Skin of body (tissue), 2 donors: ENCODE measurements around the gene MGLL. TPM values are rescaled to one million over a fixed set of nuclear protein-coding genes. Genes with fewer than 3 reads are reported as not detected.
A peak's percentile ranks its signal among the peaks of the same experiment; 100 is the strongest.

ENCODE experiments used
- DNase-seq: peaks from one replicate; lab custom pipeline; 2025; lab: John Stamatoyannopoulos, UW
- total RNA-seq: library from RNA; depleted of rRNA; stranded (reverse); fragments of >200 nt; gene quantifications from one replicate; pipeline ENCODE4 v1.2.3, GENCODE V29; 2014

MGLL gene
- total RNA-seq, result 32.7 TPM

GRCh38 chr3:127822041-127822681, at the start of gene MGLL:
MGLL (minus strand) TSS chr3:127822515; CDS start chr3:127822318, 197 bp downstream.
- peak; percentile 62 for DNase-seq

- no peak for DNase-seq
Measured at GRCh38 chr3:127870156-127870555, 47.8 kb upstream of the MGLL start.

GRCh38 chr3:127867986-127868385, 45.7 kb upstream of the MGLL start:
- DNase-seq, result no peak

DNA sequence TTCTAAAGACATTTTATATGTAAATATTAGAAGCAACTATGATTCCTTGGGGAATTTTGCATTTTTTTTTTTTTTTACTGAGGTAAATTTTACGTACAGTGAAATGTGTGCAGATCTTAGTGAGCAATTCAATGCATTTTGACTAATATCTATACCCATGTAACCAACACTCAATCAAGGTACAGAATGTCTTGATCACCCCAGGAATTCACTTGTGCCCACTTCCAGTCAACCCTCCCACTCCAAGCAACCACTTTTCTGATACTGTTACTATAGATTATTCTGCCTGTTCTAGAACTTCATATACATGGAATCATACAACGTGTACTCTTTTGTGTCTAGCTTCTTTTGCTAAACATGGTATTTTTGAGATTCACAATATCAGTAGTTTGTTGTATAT, 45.1 kb upstream of the MGLL start:
- DNase-seq, result no peak

DNA sequence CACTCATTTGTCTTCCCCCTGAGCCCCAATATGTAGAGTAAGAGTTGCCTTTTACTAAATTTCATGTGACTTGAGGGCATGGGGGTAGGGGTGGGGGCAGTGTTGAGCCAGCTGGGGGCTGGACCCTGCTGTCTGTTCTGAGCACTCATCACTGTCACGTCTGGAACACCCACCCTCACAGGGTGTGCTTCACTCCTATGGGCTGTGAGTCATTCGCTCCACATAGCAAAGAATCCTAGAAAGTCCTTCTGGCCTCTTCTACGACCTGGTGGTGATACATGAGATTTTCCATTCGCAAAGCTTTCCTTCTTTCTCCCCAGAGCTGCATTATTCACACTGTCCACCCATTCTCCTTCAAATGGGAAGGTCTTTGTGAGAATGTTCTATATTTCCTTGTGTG, 43.6 kb upstream of the MGLL start:
- DNase-seq, result no peak

DNA sequence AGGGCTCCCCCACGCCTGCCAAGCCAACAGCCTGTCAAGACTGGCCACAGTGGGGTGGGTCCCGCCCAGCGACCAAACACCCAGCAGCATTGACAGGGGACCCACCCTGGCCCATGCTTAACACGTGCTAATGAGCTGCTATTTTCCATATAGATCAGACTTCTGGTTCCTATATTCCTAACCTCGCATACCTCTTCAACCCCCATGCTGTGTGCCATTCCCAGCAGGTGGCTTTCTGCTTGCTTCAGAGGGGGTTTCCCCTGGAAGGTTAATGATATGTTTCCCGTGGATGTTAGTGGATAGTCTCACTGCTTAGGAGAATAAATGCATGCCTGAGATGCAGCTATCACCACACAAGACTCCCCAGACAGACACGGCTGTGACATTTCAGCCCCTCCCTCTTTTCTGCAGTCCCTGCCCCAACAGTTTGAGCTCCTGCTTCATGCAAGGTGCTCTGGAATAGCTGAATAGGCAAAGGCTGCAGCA, 37.9 kb upstream of the MGLL start:
- no peak for DNase-seq

- no peak for DNase-seq
Measured at GRCh38 chr3:127859730-127860129, 37.4 kb upstream of the MGLL start.

DNA sequence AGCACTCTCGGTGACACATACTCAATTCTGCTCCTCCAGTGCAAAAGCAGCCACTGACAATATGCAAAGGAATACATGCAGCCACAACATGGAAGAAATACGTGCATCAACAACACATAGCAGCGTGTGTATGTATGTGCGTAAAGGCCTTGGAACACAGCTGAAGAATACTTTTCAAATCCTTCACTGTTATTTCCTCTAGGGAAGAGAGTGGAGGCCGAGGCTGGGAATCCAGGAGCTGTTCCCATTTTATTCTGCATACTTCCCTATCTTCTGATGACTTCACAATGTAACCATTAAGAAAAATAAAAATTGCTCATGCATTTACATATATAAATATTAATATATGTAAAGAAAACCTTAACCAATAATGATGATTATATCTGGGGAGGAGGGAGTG, 36.6 kb upstream of the MGLL start:
- no peak for DNase-seq

GRCh38 chr3:127858521-127858920, 36.2 kb upstream of the MGLL start:
- DNase-seq, result no peak

- no peak for DNase-seq
Measured at GRCh38 chr3:127857333-127857732, 35.0 kb upstream of the MGLL start.

- DNase-seq, result no peak
Measured at GRCh38 chr3:127856801-127857200, 34.5 kb upstream of the MGLL start.

GRCh38 chr3:127855246-127855645, 32.9 kb upstream of the MGLL start:
- DNase-seq, result no peak

- DNase-seq, result no peak
Measured at GRCh38 chr3:127853681-127854080, 31.4 kb upstream of the MGLL start.

DNA sequence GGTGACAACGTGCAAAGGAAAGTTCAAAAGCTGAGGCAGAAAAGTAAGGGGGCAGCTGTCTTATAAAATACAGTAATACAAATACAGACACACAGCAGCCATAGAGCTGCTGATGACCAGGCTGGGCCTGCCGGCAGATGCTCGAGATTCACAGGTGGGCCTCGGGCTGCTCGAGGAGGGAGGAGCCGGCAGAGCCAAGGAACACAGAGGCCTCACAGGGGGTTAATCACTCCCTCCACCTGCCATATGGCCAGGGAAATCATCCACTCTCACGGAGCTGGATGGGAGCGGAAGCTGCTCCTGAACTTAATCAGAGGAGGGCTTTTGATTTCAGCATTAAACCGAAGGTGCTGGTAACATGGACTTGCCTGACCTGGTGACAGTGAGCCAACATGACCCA, 29.6 kb upstream of the MGLL start:
- DNase-seq, result no peak

DNA sequence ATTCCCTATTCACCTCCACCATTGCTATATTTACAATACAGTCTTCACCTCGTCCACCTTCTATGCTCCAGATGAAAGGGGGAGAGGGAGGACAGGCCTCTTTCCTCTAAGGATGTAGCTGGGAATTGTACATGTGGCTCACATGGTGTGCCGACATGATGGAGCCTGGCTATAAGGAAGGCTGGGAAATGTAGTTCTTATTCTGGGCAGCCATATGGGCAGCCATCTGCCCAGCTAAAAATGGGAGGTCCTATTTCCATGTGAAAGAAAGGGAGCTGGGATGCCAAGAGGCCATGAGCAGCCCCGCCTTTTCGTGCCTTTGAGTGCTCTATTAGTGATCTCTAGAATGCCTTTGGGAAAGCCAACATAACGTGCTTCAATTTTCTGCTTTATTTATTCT, 27.1 kb upstream of the MGLL start:
- no peak for DNase-seq

- peak; percentile 38 for DNase-seq
Measured at GRCh38 chr3:127848131-127849129, 26.1 kb upstream of the MGLL start.

DNA sequence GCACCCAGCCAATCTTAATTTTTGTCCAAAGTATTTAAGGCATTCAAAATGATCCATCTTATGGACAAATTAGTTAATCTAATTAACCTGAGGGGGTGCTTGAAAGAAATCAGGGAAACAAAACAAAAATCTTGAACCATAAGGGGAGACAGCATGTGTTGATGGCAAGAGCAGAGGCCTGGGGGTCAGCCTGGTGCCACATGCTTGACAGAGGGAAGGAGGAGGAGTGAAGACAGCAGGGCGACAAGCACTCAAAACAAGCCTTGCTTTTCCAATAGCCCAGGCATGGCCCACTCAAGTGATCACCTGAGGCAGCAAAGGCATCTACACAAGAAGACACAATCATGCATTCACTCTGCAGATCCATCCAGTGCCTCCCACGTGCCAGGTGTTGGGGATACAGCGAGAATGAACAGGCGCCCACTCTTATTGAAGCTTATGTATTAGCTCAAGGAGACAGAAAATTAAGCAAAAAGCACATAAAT, 25.0 kb upstream of the MGLL start:
- DNase-seq, result no peak

GRCh38 chr3:127846576-127846975, 24.3 kb upstream of the MGLL start:
- no peak for DNase-seq

DNA sequence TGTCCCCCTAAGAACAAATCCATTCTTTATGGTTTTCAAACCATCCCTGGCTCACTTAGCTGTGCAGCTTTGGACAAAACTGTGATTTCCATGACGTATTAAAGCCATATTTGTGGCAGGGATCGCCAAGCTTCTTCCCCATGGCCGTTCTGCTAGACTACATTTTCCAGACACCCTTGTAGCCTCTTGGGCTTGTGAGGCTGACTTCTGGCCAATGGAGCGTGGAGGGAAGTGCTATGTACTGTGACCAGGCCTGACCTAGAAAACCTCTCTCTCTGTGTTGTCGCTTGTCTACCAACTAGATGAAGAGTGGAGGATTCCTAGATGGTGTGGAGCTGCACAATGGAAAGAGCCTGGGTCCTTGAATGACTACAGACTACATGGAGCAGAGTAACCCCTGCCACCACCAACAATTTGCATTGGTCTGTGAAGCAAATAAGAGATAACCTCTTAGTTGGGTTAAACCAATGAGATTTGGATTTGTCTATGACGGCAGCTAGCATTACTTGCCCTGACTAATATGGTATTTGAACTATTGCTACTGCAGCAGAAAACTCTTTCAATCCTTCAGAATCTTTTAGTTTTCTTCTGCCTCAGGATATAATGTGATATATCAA, 22.1 kb upstream of the MGLL start:
- no peak for DNase-seq

DNA sequence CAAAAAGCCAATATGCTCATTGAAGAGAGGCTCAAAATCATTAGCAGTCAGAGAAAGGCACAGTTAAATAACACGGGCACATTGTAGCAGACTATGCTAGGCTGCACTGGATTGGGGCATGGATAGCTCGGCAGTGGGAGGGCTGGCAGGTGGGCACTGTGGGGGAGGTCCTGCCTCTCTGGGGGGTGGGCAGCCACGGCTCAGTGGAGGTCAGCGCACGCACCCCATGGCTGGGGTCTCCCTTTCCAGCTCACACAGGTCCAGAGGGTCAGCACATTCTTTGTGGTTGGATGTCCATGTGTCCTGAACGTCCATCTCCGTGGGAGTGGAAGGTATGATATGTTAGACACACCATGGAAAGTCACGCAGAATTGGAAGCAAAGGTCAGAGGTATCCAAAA, 18.4 kb upstream of the MGLL start:
- DNase-seq, result no peak

- DNase-seq, result no peak
Measured at GRCh38 chr3:127839099-127839498, 16.8 kb upstream of the MGLL start.
